Mammary epithelial cell (primary cell): ENCODE data around the gene AKAP6.

Experiments
- CTCF ChIP-seq, 2 donors: IDR thresholded peaks in 1 of 2; conservative IDR thresholded peaks in 1 of 2; 2 replicates each; pipeline ENCODE4 v1.5.1; 2011 to 2012; ENCODE audit warnings: inconsistent platforms in 2 of 2, low read length in 2 of 2, mild to moderate bottlenecking in 2 of 2, control low read depth in 1 of 2, low read depth in 1 of 2; ENCODE audit not compliant: insufficient read depth in 1 of 2; ENCODE audit errors: extremely low read depth in 1 of 2
- EZH2 ChIP-seq: IDR thresholded peaks from 2 replicates; pipeline ENCODE4 v1.6.1; 2012; ENCODE audit warnings: low read length, inconsistent platforms, borderline replicate concordance

- TF ChIP-seq EZH2, result no peak
- TF ChIP-seq CTCF (conservative IDR thresholded peaks at IDR 0.05 in 1 of 2, IDR thresholded peaks at IDR 0.05 in 1 of 2; ENCODE audit: extremely low read depth in 1 of 2, insufficient read depth in 1 of 2, low read depth in 1 of 2, low read length in 2 of 2), result no peak
Measured at GRCh38 chr14:32865827-32866376, 536.8 kb downstream of the AKAP6 start.
